GM18870 (cell line): ENCODE measurements around the gene CALHM6.
"Not testable (repeated sequence)": the region's sequence is repeated elsewhere in the genome, so short reads cannot be mapped to it uniquely, and the experiment has no call there.

Source experiments
- ATAC-seq: cut with Tn5 transposase; IDR thresholded peaks from one replicate; pipeline ENCODE4 v1.9.1; 2021; ENCODE audit warnings: moderate library complexity; ENCODE audit not compliant: unreplicated experiment

Gene CALHM6

DNA sequence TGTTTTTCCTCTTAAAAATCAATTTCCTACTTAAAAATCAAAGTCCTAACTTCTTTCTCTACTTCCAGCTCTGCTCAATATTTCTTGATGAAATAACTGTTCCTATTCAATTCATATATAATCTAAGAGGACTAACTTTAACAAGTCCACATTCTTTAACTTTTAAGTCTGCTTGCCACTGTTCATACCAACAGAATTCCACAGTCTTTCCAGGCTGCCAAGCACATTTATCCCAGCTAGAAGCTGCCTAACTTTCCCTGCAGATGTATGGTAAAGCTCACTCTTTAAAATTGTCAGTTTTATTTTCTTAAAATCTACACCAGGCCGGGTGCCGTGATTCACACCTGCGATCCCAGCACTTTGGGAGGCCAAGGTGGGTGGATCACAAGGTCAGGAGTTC, 11.5 kb downstream of the CALHM6 start:
- ATAC-seq: no peak

DNA sequence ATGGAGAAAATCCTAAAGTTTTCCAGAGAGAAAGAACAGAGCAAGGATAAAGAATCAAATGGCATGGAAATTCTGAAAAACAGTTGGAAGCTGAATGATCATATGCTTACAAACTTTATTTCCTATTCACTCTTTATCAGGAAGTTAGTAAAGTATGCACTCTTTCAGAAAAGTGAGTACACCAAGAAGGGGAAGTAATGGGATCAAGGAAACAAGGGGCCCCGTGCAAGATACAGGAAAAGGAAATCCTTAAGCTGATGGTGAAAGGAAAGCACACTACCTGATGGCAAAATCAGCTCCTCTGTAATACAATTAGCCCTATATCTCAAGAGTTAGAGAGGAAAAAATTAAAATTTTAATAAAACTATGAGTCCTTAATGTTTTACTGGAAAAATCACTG, 14.0 kb downstream of the CALHM6 start:
- ATAC-seq: no peak

DNA sequence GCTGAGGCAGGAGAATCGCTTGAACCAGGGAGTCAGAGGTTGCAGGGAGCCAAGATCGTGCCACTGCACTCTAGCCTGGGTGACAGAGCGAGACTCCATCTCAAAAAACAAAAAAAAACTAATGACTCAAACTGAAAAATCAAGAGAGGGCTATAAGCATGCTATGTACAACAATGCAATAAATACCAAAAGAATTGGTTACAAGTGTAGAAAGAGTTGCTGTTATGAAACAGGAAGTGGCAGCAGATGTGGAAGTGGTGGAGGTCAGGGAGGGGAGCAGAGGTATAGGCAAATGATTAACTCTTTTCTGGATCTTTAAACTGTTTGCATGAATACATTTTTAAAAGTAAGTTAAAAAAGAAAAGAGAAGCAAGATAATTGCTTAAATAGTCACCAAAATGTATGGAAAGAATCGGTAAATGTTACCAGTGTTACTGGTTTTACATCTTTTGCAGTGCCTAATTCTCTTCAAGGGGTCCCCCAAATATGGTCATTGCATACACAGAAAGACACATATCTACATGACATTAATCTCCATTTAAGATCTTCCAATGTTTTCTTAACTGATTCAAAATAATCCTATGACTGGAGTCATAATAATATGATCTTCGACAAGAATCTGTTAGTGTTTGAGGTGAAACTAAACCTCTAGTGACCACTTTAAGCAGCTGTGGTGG, 15.0 kb downstream of the CALHM6 start:
- ATAC-seq: peak; percentile 100

DNA sequence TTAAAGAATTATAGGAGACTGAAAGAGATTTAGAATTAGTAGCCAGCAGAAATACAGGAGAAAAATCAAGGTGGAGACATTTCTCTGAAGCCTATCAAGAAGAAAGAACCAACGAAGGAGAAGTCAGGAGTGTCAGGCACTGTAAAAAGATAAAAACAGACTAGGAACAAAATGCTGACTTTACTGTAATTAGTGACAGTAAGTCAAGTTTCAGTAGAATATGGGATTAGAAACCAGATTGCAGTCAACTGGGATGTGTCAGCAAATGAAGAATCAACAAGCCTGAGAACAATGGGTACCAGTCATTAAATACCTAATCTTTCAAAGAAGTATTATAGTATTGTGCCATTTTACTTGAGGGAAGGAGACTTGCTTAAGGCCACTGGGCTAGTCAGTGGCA, 21.6 kb downstream of the CALHM6 start:
- no peak for ATAC-seq

DNA sequence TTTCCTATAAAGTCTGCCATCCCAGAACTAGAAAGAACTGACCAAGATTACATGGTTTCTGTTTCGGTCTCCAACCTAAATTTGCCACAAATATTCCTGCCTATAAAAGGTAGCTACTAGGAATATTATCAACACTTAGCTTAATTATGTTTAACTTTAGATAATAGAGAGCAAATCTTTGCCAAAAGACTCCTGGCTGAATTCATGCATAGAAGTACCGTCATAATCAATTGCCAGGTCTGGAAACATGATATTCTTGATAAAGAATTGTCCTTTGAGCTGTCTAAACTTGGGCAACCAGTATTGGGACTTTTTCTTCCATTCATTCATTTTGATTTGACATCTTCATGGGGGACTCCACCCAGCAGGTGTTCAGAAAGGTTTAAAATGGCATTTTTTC, 22.4 kb downstream of the CALHM6 start:
- no peak for ATAC-seq

DNA sequence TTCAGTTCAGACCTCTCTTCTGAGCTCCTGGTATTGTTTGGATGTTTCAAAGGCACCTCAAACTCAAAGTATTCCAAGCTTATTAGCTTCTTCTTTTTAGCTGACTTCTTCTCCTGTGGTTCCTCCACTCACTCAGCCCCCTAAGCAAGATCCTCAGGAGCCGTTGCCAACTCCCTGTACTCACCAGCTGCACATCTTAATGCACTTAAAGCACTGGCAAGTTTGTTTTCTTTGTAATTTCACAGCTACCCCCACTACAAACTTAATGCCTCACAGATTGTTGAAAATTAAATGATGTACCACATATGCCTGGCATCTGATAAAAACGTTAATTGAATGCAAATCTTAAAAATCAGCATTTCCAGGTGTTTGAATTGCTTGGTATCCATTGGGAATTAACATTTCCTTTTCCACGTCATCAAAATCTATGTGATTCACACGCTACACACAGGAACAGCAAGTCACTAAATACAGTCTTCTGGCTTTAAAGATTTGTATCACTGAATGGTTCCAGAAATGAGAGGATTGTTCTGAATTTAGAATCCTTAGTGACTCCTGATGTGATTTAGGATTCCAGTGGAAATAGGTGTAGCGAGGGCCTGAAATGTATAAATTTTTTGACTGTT, 24.5 kb downstream of the CALHM6 start:
- ATAC-seq: no peak

DNA sequence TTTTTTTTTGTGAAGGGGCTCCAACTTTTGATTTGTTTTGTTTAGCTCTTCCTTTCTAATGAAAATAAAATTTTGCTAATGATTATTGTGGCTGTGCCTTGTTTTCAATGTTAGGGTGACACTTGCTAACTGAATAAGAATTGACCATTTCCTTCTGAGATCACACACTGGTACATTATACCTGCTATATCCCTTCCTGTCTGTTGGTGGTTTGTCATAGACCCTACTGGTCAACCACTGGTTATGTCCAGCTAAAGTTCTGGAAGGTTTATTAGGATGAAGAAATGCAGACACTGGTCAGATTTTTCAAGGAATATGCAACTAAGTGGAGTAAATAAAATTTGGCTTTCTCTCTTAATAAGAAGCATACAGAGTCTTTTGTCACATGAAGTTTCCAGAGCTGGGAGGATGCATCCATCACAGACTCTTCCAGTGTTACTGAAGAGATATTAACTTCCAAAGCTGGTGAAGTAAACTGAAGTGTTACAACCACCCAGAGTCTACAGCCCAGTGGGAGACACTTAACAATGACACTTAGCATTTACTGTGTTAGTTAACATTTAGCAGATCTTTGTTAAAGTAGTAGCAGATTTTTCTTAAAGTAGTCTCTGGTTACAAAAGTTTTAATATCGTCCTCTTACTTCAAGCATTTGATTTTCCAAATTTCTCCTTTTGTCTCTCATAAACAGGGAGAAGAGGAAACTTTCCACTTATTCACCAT, 30.6 kb downstream of the CALHM6 start:
- ATAC-seq: no peak

DNA sequence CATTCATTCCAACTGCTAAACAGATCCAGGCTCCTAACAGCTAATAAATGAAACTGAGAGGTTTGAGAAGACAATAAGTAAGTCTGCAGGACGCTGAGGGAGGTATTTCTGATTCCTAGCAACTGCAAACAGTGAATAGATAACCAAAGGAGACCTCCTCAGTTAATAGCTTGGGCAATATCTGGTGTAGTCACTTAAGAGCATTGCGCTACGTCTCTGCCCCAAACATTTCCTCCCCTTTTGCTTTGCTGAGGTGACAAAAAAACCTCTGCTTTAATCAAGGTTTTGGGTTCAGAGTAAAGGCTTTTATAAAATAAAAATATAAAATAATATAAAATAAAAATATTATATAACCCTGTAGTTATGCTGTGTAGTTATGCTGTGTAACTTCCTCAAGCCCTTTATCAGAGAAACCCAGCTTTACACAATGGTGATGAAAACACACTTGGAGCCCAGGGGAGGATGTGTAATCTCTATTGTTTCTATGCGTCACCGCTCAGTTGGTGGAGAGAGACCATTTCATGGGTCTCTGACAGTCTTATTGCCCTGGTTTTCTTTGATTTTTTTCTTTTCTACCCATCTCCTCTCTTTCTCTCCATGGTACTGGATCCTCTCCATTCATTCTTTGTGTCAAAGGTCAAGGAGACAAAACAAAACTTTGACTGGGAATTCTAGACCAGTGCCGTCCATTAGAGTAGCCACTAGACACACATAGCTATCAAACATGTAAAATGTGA, 31.3 kb downstream of the CALHM6 start:
- no peak for ATAC-seq

DNA sequence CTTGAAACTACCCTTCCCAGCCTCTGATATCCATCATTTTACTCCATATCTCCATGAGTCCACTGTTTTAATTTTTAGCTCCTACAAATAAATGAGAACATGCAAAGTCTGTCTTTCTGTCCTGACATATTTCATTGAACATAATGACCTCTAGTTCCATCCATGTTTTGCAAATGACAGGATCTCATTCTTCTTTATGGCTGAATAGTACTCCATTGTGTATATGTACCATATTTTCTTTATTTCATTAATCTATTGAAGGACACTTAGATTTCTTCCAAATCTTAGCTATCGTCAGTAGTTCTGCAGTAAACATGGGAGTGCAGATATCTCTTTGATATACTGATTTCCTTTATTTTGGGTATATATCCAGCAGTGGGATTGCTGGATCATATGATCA, 34.0 kb downstream of the CALHM6 start:
- ATAC-seq: not testable (repeated sequence)

DNA sequence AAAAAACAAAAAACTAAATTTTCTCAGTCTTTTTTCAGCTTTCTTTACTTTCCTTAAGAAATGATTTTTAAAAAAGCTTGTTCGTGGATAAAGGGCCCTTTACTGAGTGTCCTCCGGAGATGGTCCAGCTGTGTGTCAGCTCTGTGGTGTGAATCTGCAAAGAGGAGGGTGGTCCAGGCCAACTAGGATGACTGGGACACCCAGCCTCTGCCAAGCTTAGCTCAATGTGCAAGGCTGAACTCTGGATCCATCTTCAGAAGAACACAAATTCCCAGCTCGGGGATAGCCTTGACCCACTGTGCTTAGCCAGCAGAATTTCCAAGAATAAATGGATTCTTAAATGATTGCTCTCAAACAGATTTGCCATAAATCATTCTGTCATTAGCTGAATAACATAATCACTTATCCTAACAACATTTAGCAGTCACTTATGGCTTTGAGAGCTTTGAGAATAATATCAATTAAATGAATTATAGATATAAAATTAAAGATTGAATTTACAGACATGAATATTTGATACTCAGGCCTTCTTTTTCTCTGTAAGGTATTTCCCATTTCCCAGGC, 36.0 kb downstream of the CALHM6 start:
- no peak for ATAC-seq

DNA sequence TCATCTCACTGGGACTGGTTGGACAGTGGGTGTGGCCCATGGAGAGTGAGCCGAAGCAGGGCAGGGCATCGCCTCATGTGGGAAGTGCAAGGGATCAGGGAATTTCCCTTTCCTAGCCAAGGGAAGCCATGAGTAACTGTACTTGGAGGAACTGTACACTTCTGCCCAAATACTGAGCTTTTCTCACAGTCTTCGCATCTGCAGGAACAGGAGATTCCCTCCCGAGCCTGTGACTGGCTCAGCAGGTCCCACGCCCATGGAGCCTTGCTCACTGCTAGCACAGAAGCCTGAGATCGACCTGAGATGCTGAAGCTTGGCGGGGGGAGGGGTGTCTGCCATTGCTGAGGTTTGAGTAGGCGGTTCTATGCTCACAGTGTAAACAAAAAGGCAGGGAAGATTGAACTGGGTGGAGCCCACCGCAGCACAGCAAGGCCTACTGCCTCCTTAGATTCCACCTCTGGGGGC, 39.8 kb downstream of the CALHM6 start:
- ATAC-seq: no peak

DNA sequence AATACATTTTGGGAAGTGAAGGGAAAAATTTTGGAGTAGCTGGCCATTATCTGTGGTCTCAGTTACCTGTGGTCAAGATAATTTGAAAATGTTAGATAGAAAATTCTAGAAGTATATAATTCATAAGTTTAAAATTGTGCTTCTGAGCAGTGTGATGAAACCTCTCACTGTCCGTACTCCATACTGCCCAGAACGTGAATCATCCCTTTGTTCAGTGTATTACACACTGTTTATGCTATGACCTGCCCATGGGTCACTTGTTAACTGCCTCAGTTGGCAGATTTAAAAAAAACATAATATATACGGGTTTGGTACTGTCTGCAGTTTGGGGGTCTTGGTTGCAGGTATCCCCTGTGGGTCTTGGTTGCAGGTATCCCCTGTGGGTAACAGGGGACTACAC, 46.1 kb downstream of the CALHM6 start:
- no peak for ATAC-seq

DNA sequence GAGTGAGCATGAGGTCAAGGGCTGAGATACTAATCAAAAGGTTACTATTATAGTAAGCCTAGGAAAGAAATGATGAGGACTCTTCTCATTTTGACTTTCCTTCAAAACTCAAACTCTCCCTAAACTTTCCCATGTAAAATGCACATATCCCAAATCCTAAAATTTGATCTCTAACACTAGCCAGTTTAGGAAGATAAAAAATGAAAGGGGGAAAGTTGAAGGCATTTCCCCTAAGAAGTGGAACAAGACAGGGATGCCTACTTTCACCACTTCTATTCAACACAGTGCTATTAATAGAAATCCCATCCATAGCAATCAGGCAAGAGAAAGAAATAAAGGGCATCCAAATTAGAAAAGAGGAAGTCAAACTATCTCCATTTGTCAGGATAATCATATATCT, 47.4 kb downstream of the CALHM6 start:
- ATAC-seq: no peak

DNA sequence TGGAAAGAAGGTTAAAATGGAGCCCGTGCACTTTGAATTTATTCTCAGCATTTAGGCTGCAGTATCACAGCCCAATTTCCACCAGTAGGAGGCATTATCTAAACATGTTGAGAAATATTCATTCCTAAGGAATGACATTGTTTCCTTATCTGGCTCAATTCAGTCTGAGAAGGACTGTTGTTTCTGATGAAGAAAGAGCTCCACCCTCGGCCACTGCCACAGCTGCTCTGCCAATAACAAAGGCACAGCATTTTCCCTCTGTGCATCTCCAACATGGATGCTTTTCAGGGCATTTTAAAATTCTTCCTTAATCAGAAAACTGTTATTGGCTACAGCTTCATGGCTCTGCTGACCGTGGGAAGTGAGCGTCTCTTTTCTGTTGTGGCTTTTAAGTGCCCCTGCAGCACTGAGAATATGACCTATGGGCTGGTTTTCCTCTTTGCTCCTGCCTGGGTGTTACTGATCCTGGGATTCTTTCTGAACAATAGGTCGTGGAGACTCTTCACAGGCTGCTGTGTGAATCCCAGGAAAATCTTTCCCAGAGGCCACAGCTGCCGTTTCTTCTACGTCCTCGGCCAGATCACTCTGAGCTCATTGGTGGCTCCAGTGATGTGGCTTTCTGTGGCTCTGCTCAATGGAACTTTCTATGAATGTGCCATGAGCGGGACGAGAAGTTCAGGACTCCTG, 50.4 kb downstream of the CALHM6 start, which contains the start of gene CALHM5:
TSS of gene CALHM5 (plus strand) at position 216 of the 687 bp plus-strand sequence. CDS start at position 274, 58 bp downstream.
- no peak for ATAC-seq

DNA sequence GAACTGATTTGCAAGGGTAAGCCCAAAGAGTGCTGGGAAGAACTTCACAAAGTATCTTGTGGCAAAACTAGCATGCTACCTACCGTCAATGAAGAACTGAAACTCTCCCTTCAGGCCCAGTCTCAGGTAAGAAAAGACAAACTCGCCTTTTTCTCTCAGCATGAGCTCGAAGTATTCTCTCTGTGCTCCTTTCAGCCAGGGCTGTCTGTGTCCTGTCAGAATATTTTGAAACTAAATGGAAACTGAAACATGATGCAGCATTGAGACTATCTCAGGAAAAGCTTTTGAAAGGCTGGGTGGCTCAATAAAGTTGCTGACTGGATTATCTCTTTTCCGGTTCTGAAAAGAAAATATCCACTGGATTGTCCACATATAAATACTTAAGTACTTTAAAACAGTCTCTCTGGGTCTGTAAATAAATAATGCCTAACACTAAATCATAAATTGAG, 51.0 kb downstream of the CALHM6 start:
- ATAC-seq: peak; percentile 84

DNA sequence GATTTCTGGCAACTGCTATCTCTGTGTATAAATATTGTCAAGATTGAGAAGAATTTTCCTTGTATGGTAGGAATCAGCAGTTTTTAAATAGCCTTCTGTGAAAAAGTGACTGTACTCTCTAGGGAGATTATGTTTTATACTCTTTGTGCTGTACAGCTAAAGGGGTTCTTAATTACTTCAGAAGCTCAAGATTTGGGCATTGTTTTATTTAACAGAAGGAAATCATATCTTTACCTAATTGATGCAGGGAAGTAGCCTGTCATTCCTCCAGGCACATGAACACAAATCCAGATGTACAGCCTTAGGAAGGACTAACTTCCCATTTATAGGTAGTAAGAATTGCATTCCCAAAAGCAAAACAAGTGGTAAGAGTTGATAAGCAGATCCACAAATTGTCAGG, 51.6 kb downstream of the CALHM6 start:
- no peak for ATAC-seq
